NCI-H524 treated with DMSO at 0.1 percent for 48 hours (cell line): ENCODE results near the gene LAMTOR1.
A peak's percentile ranks its signal among the peaks of the same experiment; 100 is the strongest.

Experiments used
- DNase-seq: peaks from one replicate; lab custom pipeline; 2025; lab: John Stamatoyannopoulos, UW

Gene LAMTOR1

GRCh38 chr11:72116019-72116755 lies 13.1 kb upstream of the LAMTOR1 start:
- DNase-seq, result no peak

DNA sequence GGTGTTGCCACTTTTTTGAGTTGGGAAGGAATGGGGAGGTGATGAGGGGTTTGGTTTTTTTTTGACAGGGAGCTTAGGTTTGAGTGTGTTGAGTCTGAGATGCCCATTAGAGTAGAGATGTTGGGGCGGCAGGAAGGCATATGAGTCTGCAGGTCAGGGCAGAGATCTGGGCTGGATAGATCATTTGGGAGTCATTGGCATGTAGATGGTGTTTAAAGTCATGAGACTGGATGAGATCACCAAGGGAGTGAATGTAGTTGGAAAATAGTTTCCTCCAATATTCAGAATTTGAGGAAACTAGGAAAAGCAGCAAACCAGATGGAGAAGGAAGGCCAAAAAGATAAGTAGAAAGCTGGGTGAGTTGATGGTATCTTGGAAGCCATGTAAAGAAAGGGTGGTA lies 11.5 kb upstream of the LAMTOR1 start:
- DNase-seq, result no peak

- DNase-seq, result no peak
Measured at GRCh38 chr11:72112978-72113808, 10.1 kb upstream of the LAMTOR1 start.

- DNase-seq, result peak; percentile 97
Measured at GRCh38 chr11:72112143-72112977, 9.3 kb upstream of the LAMTOR1 start, which contains the start of gene ANAPC15. Gene ANAPC15 (minus strand): TSS chr11:72112695. CDS start chr11:72111276, 1,419 bp downstream.

DNA sequence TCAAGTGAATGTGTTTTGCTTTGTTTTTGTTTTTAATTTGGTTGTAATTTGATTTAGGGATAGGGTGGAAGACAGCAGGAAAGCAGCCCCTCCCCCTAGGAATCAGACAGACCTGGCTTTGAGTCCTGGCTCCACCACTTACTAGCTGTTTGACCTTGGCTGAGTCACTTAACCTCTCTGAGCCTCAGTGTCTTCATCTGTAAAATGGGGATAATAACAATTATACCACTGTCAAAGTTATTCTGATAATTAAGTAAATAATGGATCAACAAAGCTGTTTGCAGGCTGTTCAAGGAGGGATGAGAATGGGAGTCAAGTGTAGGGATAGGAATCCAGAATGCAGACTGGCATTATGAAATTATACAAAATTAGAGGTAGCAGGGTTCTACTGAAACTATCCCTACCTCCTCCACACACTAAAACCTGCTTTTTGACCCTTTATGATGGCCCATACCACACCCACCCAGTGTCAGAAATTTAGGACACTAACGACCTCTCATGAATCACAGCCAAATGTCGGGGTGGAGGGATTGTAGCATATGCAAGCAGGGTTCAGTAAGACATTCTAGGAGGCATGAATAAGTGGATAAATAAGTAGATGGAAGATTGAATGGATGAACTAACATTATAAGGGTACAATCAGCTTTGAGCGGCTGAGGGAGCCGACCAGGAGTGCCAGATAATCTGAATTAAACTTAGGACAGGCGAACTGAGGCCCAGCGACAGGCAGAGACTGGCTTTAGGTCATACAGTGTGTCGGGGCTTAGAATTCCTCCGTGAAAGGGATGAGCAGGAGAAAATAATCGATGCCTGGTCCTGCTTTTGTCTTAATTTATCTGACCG lies 8.4 kb upstream of the LAMTOR1 start:
- DNase-seq, result no peak

GRCh38 chr11:72105888-72106287 lies 2.8 kb upstream of the LAMTOR1 start, which contains the start of gene TOMT:
Gene TOMT (plus strand): TSS chr11:72105924. CDS start chr11:72105952, 28 bp downstream.
- no peak for DNase-seq

DNA sequence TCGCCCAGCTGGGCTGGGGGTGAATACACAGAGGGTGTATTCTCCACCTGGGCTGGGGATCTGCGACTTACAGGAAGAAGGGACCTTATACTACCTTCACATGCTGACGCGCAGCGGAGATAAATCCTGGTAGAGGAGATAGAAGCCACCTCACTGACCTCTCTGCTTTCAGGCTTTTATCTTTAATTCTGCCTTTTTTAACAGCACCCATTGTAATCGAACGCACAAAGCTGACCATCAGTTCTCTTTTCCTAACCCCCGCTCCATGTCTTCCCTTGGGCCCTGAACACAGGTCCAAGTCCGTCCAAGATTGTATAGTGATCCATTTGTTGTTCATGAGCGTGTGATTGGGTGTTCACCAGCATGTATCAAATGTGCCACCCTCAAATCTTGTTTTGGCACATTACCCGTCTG lies 664 bp upstream of the LAMTOR1 start:
- DNase-seq, result no peak

DNA sequence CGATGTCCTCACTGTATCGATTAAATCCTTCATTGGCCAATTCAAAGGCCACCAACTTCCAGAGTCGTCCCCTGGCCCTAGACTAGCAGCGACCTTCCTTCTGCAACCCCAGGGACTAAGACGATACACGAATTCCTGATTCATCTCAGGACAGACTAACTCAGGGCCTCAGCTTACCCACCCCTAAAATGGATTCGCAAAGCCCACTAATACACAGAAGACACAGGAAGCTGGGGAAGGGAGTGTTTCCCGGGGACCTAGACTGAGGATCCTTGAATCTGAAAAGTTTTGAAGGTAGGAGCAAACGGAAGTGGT lies 509 bp downstream of the LAMTOR1 start:
- no peak for DNase-seq

- DNase-seq, result no peak
Measured at GRCh38 chr11:72102162-72102561, 935 bp downstream of the LAMTOR1 start.

DNA sequence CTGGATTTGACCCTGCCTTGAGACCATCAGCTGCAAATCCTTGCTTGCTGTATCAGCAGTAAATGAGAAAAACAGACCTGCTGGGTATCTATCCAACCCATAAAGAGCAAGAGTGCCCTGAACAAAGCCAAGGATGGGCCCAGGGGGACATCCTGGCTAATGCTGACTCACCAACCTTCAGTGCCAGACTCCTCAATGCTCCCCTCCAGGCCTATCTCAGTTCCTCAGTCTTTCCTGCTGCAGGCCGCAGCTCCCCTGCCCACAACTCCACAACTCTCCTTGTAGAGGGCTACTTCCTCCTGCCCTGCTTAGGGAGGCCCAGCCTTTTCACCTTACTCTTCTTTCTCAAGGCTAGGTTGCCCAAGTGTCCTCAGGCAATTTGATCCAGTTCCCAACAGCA lies 2.6 kb downstream of the LAMTOR1 start:
- DNase-seq, result no peak

GRCh38 chr11:72100009-72100408 lies 3.1 kb downstream of the LAMTOR1 start:
- no peak for DNase-seq

DNA sequence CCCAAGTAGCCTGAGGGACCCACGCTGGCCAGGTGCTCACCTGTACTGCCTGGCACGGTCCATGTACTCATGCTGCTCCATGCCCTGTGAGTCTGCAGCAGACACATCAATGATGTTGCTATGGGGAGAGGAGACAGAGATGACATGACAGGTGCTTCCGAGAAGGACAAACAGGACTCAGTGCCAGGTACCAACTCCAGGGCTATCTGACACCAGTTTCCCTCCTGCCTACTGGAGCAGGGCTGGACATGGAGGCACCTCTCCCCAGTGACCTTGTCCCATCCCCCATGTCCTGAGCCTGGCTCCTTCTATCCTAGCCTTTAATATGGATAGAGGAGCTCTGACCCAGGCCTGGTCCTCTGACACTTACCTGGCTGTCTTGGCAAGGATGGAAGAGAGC lies 4.4 kb downstream of the LAMTOR1 start:
- no peak for DNase-seq

DNA sequence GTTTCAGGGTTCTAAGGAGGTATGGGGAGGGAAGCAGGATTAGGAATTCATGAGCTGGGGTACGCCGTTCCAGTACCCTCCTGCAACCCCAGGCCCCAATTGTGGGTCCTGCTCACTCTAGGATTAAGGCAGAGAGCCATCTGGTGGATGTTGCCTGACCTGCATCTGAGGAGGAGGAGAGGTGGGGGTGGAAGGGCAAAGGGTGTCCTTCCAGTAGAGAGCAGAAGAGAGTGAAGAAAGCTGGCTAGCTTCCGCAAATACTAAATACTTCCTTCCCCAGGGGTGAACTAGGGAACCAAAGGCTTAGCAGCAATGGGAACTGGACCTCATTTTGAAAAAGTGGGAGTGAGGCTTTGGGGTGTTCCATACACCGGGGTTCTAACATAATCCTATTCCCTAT lies 11.8 kb downstream of the LAMTOR1 start:
- peak; percentile 7 for DNase-seq

DNA sequence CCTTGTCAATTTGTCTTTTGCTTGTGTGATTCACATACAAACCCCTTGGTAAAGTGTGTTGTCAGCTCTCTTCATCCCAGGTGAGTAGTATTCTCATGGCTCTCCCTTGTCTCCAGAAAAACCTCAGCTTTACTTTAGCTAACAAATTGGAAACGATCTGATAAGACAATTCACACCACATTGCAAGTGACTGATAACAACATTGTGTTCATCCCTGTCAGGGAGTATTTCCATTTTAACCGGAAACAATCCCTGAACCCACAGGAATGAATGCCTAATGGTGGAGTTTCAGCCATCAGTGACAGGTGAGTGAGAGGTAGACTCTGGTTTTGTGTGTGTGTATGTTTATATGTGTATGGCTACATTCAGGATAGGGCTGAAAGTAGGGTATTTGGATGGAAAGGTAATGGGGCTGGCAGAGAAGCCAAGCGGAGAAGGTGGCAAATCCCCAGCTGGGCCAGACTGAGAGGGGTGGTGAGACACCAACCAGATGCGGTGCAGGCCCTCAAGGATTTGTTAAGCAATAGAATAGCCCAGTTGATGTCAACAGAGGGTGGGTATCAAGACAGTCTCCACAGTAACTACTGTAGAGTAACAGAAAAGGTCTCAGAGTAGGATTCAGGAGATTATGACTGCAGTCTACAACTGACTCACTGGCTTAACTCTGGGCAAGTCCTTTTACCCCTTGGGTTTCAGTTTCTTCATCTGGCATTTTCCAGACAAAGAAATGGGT lies 14.9 kb downstream of the LAMTOR1 start:
- no peak for DNase-seq

DNA sequence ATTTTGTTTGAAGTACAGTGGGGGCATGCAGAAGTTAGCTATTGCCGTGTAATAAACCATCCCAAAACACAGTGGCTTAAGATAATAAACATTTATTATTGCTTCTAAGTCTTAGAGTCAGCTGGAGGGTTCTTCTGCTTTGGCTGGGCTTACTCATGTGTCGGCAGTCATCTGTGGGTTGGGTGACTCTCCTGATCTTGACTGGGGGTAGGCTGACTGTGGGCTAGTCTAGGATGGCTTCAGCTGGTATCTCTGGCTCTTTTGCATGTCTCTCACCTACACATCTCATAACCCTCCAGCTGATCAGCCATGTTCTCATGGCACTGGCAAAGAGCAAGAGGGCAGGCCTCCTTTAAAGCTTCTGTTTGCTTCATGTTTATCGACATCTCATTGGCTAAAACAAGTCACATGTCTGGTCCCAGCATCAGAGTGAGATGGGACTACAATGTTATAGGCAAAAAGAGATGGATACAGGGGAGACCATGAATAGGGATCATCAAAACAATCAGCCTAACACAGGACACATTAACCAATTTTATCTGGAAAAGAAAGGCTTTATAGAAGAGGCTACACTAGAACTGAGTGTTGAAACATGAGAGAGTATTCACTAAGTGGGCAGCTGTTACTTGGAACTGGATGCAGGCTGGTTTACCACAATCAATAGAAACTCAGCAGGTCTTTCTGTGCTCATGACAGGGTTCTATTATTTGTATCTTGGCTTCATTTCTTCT lies 17.3 kb downstream of the LAMTOR1 start:
- no peak for DNase-seq

- DNase-seq, result no peak
Measured at GRCh38 chr11:72084965-72085364, 18.1 kb downstream of the LAMTOR1 start.

DNA sequence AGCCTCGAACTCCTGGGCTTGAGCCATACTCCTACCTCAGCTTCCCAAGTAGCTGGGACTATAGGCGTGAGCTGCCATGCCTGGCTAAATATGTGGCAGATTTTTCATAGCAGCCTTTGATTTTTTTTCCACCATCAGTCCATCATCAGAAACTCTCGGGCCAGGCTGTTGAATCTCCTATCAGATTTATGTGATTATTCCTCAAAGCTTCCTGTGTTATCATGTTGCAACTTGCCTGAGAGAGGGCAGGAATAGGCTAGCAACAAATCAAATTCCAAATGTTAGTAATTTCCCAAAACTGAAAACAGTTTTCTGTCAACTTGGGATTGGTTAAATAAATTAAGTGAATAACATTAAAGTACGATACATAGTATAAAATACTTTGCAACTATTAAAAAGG lies 19.0 kb downstream of the LAMTOR1 start:
- no peak for DNase-seq

GRCh38 chr11:72083414-72083813 lies 19.7 kb downstream of the LAMTOR1 start:
- no peak for DNase-seq

GRCh38 chr11:72081821-72082453 lies 21.2 kb downstream of the LAMTOR1 start:
- DNase-seq, result no peak
